Measurements from ENCODE around the gene ARHGAP27. TPM values are rescaled to one million over a fixed set of nuclear protein-coding genes. Genes with fewer than 3 reads are reported as not detected.
A peak's percentile ranks its signal among the peaks of the same experiment; 100 is the strongest.
"Not testable (repeated sequence)": the region's sequence is repeated elsewhere in the genome, so short reads cannot be mapped to it uniquely, and the experiment has no call there.

Gene ARHGAP27
- total and polyA plus RNA-seq, 8 donors, result 7.7 to 390 (median 45.5) TPM

DNA sequence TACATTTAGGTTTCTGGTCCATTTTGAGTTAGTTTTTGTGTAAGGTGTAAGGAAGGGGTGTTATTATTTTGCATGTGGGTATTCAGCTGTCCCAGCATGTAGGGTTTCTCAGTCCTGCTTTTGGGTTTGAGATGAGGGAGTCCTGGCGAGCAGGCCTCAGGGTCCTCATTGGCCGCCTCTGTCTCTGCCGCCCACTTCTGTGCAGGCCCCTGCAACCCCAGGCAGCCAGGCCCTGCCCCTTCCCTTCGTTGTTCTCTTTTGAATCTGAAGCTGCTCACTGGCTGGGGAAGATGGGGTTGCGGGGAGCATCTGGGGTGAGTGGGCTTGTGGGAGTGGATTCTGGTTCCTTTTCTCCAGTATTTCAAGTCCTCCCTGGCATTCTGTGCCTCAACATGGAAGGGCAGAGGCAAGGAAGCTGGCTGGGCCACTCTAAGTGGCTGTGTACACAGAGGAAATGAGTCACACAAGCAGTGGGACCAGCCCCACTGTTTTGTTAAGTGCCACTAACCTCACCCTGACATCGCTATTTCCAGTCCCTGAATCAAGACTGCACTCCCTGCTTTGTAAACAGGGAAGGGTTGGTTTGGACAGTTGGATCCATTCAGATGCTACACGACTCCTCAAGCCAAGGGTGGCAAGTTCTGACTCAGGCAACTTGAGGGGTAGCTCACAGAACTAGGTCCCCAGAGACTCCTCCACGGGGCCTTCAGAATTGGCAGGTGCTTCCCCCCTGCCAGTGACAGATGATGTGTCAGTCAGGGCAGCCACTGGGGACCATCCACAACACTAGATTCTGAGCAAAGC is 29.1 kb upstream of the ARHGAP27 start:
- H3K27me3 ChIP-seq; H3K9me3 ChIP-seq; H3K4me3 ChIP-seq; intact Hi-C loops (cut with DNase I; ENCODE audit: low total_unique reads): not testable (repeated sequence)
- Histone ChIP-seq H3K4me1 (peaks cover 0 to 17% (median 0%) of the 10 kb centered on the region in 4 donors), H3K27ac (peak overlapping the region in 3 of 5 donors; percentile 30 to 59 (median 55)), H3K36me3 (peaks cover 0 to 40% (median 23%) of the 10 kb centered on the region in 4 donors)
- WGBS, 5 donors, result 34 to 61% (median 48%) methylated on average over 1 to 8 of the region's 8 CpGs
- TF ChIP-seq POLR2AphosphoS5 (IDR thresholded peaks at IDR 0.05), result peak in 2 of 3 donors; percentile 31 to 73
- DNase-seq, result peak; percentile 58 to 78

DNA sequence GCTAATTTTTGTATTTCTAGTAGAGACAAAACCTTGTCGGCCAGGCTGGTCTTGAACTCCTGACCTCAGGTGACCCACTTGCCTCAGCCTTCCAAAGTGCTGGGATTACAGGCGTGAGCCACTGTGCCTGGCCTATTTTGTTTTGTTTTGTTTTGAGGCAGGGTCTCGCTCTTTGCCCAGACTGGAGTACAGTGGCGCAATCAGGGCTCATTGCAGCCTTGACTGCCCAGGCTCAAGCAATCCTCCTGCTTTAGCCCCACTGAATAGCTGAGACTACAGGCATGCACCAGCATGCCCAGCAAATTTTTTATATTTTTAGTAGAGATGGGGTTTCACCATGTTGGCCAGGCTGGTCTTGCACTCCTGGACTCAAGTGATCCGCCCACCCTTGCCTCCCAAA is 27.8 kb upstream of the ARHGAP27 start:
- H3K27me3 ChIP-seq; H3K27ac ChIP-seq; intact Hi-C loops (cut with DNase I; ENCODE audit: low total_unique reads); H3K4me3 ChIP-seq; H3K9me3 ChIP-seq; DNase-seq: not testable (repeated sequence)
- WGBS, 5 donors, result 95 to 100% (median 98%) methylated on average over 4 to 5 of the region's 5 CpGs
- H3K4me1 ChIP-seq, result peaks cover 0 to 17% (median 0%) of the 10 kb centered on the region in 4 donors
- peaks cover 4 to 42% (median 30%) of the 10 kb centered on the region in 4 donors for H3K36me3 ChIP-seq

DNA sequence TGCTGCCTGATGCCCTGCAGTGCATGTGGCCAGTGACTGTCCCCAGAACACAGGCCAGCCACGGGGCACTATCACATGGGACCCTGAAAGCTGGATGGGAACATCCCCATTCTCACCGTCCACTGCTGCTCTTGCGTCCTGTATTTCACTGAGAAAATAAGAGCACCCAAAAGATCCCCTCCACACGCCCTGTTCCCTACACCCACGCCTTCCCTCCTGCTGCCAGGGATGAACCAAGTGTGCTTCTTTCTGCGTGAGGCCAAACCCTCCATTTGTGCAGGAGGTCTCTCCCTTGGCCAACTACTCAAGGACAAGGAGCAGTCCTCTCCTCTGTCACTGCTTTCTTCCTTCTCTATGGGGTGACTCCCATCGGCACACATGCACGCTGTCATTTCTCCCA is 21.7 kb upstream of the ARHGAP27 start:
- WGBS, 5 donors, result 94 to 96% (median 95%) methylated on average over 5 to 7 of the region's 8 CpGs
- H3K4me1 ChIP-seq; DNase-seq; H3K9me3 ChIP-seq; H3K27me3 ChIP-seq; H3K27ac ChIP-seq; intact Hi-C loops (cut with DNase I; ENCODE audit: low total_unique reads); H3K4me3 ChIP-seq: not testable (repeated sequence)
- peaks cover 10 to 69% (median 64%) of the 10 kb centered on the region in 4 donors for H3K36me3 ChIP-seq

DNA sequence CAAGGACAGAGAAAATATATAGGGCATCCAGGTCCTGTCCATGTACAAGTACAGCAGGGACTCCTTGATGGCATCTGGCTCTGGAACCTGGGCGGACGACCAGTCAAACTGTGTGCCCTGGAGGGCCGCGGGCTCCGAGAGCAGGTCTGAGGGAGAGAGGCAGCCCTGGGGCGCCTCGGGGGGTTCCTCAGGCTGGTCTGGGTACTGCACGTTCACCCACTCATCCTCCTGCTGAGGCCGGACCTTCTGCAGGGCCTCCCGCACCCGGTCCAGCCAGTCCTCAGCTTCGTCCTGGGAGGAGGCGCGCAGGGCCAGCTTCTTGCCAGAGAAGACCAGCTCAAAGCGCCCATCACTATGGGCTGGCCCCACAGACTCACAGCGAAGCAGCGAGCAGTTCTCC is 21.1 kb upstream of the ARHGAP27 start:
- H3K27ac ChIP-seq; H3K9me3 ChIP-seq; H3K4me3 ChIP-seq; intact Hi-C loops (cut with DNase I; ENCODE audit: low total_unique reads); H3K27me3 ChIP-seq; DNase-seq; H3K4me1 ChIP-seq: not testable (repeated sequence)
- H3K36me3 ChIP-seq, result peaks cover 10 to 71% (median 66%) of the 10 kb centered on the region in 4 donors
- 87 to 96% (median 91%) methylated on average over 4 to 17 of the region's 17 CpGs for WGBS, 5 donors

DNA sequence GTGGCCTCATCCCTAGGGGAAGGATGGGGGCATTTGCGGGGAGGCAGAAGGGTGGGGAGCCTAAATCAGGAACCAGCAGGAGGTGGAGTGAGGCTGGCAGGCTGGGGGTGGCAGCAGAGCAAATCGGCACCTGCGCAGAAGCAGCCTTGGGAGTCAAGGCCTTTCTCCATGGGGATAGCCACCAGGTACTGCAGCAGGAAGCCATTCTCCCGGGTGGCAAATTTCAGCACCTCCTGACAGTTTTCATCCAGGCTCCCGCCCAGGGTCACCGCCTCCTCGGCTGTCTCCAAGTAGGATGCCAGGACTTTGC is 20.5 kb upstream of the ARHGAP27 start:
- peaks cover 10 to 69% (median 68%) of the 10 kb centered on the region in 4 donors for H3K36me3 ChIP-seq
- H3K27me3 ChIP-seq; DNase-seq; H3K4me1 ChIP-seq; H3K4me3 ChIP-seq; H3K9me3 ChIP-seq; H3K27ac ChIP-seq; intact Hi-C loops (cut with DNase I; ENCODE audit: low total_unique reads): not testable (repeated sequence)
- 96 to 100% (median 98%) methylated on average over 2 to 3 of the region's 7 CpGs; no CpG with 5 or more reads in 2 of the 5 donors for WGBS, 5 donors

DNA sequence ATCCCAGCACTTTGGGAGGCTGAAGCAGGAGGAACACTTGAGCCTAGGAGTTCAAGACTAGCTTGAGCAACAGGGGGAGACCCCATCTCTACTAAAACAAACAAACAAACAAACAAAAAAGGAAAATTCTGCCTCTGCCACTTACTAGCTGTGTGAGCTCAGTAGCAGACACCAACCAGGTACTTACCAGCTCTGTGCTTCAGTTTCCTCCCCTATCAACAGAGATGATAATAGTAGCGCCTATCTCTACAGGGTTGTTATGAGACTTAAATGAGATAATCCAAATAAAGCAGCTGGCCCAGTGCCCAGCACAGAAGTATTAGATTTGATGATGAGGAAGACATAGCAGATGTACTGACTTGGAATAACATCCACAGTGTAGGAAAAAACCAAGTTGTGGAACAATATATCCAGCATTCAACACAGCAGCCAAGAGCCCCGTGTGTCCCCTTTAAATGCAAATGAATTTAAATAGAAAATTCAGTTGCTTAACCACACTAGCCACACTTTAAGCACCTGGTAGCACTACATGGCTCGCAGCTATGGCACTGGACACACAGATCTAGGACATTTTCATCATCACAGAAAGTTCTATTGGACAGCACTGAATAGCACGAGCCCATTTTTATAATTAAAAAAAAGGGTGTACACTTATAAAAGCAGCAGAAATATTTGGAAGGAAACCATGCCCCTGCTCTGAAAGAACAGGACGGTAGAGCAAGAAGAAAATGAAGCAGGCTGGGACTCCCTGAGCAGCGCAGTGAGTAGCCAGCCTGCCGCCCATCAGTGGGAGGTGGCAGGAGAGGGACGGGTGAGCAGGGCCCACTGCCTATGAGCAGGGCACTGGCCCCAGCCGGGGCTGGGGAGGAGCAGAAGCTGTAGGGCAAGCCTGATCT is 19.9 kb upstream of the ARHGAP27 start:
- intact Hi-C loops (cut with DNase I; ENCODE audit: low total_unique reads); DNase-seq; H3K27ac ChIP-seq; H3K4me1 ChIP-seq; H3K27me3 ChIP-seq; H3K9me3 ChIP-seq; H3K4me3 ChIP-seq: not testable (repeated sequence)
- WGBS, 5 donors, result 73 to 86% (median 80%) methylated on average over 8 to 9 of the region's 9 CpGs
- peaks cover 10 to 71% (median 69%) of the 10 kb centered on the region in 4 donors for H3K36me3 ChIP-seq

DNA sequence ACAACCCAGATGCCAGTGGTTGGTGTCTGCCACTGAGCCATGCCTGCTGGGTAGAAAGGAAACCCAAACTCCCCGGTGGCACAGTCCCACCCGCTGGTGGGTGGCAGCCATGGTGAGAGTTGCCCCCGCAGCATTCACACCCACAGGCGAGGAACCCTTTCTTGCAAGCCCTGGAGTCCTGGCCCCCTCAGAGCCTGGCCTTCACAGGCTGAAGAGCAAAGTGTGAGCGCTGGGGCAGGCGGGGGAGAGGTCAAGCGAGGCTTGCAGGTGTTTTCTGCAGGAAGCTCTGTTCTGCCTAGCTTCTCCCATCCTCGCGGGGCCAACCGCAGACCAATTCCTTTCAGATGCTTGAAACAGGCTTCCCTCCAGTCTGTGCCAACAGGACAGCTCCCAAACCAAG is 19.0 kb upstream of the ARHGAP27 start:
- intact Hi-C loops (cut with DNase I; ENCODE audit: low total_unique reads); H3K27me3 ChIP-seq; H3K27ac ChIP-seq; H3K4me3 ChIP-seq; DNase-seq; H3K9me3 ChIP-seq: not testable (repeated sequence)
- Histone ChIP-seq H3K4me1 (peaks cover 0 to 18% (median 4%) of the 10 kb centered on the region in 4 donors), H3K36me3 (peaks cover 10 to 74% (median 68%) of the 10 kb centered on the region in 4 donors)
- WGBS, 5 donors, result 88 to 99% (median 91%) methylated on average over 7 of the region's 10 CpGs; no CpG with 5 or more reads in 2 of the 5 donors

DNA sequence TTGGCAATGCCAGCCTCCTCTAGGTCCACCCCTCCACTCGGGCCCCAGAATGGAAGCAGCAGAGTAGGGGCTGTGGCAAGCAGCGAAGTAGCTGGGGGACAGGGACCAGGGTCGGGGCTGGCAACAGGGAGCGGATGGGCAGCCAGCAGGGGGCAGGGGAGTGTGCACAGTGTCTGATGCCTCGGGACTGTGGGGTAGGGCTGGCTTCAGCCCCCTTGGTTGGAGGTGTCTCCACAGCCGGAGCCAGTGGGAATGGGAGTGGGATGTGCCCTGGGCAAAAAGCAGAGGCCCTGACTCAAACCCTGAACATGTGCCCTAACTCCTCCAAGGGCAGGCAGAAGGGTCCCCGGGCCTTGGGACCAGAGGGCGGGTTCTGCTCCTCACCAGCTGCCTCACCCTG is 18.5 kb upstream of the ARHGAP27 start:
- intact Hi-C loops (cut with DNase I; ENCODE audit: low total_unique reads), result no loop called here
- Histone ChIP-seq H3K4me1 (peaks cover 0 to 21% (median 4%) of the 10 kb centered on the region in 4 donors), H3K27me3 (no peaks in the 10 kb centered on the region), H3K9me3 (no peaks in the 10 kb centered on the region), H3K4me3 (no peak overlapping the region), H3K27ac (no peak overlapping the region), H3K36me3 (peaks cover 6 to 71% (median 63%) of the 10 kb centered on the region in 4 donors)
- TF ChIP-seq POLR2A (IDR thresholded peaks at IDR 0.05), result no peak
- TF ChIP-seq POLR2AphosphoS5 (IDR thresholded peaks at IDR 0.05), result no peak
- TF ChIP-seq EP300 (IDR thresholded peaks at IDR 0.05), result no peak
- TF ChIP-seq, protein P1, sequence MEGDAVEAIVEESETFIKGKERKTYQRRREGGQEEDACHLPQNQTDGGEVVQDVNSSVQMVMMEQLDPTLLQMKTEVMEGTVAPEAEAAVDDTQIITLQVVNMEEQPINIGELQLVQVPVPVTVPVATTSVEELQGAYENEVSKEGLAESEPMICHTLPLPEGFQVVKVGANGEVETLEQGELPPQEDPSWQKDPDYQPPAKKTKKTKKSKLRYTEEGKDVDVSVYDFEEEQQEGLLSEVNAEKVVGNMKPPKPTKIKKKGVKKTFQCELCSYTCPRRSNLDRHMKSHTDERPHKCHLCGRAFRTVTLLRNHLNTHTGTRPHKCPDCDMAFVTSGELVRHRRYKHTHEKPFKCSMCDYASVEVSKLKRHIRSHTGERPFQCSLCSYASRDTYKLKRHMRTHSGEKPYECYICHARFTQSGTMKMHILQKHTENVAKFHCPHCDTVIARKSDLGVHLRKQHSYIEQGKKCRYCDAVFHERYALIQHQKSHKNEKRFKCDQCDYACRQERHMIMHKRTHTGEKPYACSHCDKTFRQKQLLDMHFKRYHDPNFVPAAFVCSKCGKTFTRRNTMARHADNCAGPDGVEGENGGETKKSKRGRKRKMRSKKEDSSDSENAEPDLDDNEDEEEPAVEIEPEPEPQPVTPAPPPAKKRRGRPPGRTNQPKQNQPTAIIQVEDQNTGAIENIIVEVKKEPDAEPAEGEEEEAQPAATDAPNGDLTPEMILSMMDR (IDR thresholded peaks at IDR 0.05), result no peak
- WGBS, 5 donors, result 80 to 100% (median 90%) methylated on average over 2 to 8 of the region's 8 CpGs
- no peak for DNase-seq

DNA sequence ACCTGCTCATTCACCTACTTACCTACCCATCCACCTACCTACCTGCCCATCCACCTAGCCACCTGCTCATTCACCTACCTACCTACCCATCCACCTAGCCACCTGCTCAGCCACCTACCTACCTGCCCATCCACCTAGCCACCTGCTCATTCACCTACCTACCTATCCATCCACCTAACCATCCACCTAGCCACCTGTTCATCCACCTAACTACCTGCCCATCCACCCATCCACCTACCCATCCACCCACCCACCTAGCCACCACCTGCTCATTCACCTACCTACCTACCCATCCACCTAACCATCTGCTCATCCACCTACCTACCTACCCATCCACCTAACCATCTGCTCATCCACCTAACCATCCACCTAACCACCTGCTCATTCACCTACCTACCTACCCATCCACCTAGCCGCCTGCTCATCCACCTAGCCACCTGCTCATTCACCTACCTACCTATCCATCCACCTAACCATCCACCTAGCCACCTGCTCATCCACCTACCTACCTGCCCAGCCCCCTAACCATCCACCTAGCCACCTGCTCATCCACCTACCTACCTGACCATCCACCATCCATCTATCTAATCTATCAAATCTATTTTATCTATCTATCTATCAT is 17.1 kb upstream of the ARHGAP27 start:
- DNase-seq; intact Hi-C loops (cut with DNase I; ENCODE audit: low total_unique reads): not testable (repeated sequence)
- WGBS, 5 donors, result 95 to 100% (median 96%) methylated on average over 1 of the region's 1 CpG

More for the DNA sequence above, 17.1 kb upstream of the ARHGAP27 start:
- peaks cover 0 to 26% (median 4%) of the 10 kb centered on the region in 4 donors for H3K4me1 ChIP-seq
- not testable (repeated sequence) for H3K27me3 ChIP-seq, H3K9me3 ChIP-seq, H3K27ac ChIP-seq, H3K4me3 ChIP-seq
- H3K36me3 ChIP-seq, result peaks cover 12 to 77% (median 65%) of the 10 kb centered on the region in 4 donors

All from stomach (tissue), 9 donors.